RWPE1 (cell line): ENCODE measurements around the gene TCTN1.

Source experiments
- CTCF ChIA-PET: fragments of 350-600 bp; sonication (Branson Sonifier 250); formaldehyde crosslinking; extraction: SDS; loops from one replicate; lab custom pipeline; 2021; lab: Yijun Ruan, JAX
- POLR2A ChIA-PET: fragments of 400-600 bp; formaldehyde crosslinking; extraction: SDS; loops from one replicate; lab custom pipeline; 2020; ENCODE audit warnings: antibody characterized with exemption; ENCODE audit not compliant: low non-redundant PET; lab: Yijun Ruan, JAX
- DNase-seq: peaks from one replicate; pipeline ENCODE4 v3.0.0; 2012; ENCODE audit warnings: low spot score
- H3K27ac ChIP-seq: fragments of 450-650 bp; 2 replicates; pipeline ENCODE4 v1.5.1; 2017
- CTCF ChIP-seq: fragments of 450-650 bp; conservative IDR thresholded peaks from 2 replicates; pipeline ENCODE4 v1.5.1; 2017; ENCODE audit warnings: low read depth, mild to moderate bottlenecking

TCTN1 gene

DNA sequence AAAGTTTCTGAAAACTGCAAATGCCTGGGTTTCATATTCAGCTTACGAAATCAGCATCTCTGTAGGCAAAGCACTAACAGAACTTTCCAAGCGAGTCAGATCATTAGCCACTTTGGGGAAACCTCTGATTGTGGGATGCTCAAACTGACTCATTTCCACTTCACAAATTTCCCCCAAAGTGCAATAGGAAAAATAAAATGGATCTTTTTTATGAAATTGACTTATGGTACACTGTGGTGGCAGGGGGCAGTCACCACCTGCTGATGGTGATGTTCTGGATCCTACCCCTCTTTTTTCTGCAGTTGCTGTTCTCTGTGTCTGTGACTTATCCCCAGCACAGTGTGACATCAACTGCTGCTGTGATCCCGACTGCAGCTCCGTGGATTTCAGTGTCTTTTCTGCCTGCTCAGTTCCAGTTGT is 5.6 kb downstream of the TCTN1 start:
- no peak for TF ChIP-seq CTCF
- ChIA-PET CTCF (interaction anchor here (0.6 kb wide), 1 partner anchor 102 kb away, joined by 3 read pairs; no protein-coding TSS in a partner anchor), POLR2A (no interaction called here)
- no peak for DNase-seq
- no peak overlapping the region for H3K27ac ChIP-seq

DNA sequence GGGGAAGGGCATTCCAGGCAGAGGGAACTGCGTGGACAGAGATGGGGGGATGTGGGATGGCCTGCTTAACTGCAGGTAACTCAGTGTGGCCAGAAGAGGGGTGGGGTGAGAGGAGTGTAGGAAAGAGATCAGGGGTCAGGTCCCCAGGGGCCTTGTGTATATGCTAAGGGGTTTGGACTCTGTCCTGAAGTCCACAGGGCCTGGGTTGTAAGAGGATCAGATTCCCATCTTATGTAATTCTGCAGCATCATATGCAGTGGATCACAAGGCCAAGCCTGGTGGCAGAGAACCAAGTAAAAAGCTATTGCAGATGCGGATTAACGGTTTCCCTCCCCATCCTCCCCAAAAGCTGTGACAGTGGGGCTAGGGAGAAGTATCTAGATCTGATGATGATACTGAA is 8.7 kb downstream of the TCTN1 start:
- CTCF ChIA-PET = interaction anchor here (0.6 kb wide), 1 partner anchor 552 kb away, joined by 5 read pairs; no protein-coding TSS in a partner anchor
- no peak for DNase-seq
- no peak for TF ChIP-seq CTCF
- POLR2A ChIA-PET = no interaction called here
- no peak overlapping the region for H3K27ac ChIP-seq

GRCh38 chr12:110627500-110628195 is 13.7 kb downstream of the TCTN1 start:
- POLR2A ChIA-PET = no interaction called here
- TF ChIP-seq CTCF = no peak
- no peak overlapping the region for H3K27ac ChIP-seq
- CTCF ChIA-PET = no interaction called here
- no peak for DNase-seq

GRCh38 chr12:110635055-110635454 is 21.1 kb downstream of the TCTN1 start:
- DNase-seq = no peak
- no peak for TF ChIP-seq CTCF
- ChIA-PET POLR2A (no interaction called here), CTCF (no interaction called here)
- no peak overlapping the region for H3K27ac ChIP-seq

GRCh38 chr12:110636516-110636915 is 22.6 kb downstream of the TCTN1 start:
- ChIA-PET CTCF (no interaction called here), POLR2A (no interaction called here)
- DNase-seq = no peak
- H3K27ac ChIP-seq = no peak overlapping the region
- TF ChIP-seq CTCF = no peak

- POLR2A ChIA-PET = interaction anchor here (0.6 kb wide), 1 partner anchor 782 kb away, joined by 3 read pairs; no protein-coding TSS in a partner anchor
- no peak overlapping the region for H3K27ac ChIP-seq
- CTCF ChIA-PET = interaction anchor here (0.6 kb wide), 1 partner anchor 36 kb away, joined by 3 read pairs; no protein-coding TSS in a partner anchor
- DNase-seq = no peak
- no peak for TF ChIP-seq CTCF
These were observed 24.0 kb downstream of the TCTN1 start for GRCh38 chr12:110637869-110638441.
